Forelimb muscle (tissue), 1 donor: ENCODE measurements around the gene PALD1. TPM values are rescaled to one million over a fixed set of nuclear protein-coding genes. Genes with fewer than 3 reads are reported as not detected.

Experiments
- DNase-seq: peaks from one replicate; pipeline ENCODE4 v3.0.0-alpha.2; 2013; ENCODE audit warnings: low read depth
- polyA plus RNA-seq: library from polyadenylated mRNA; unstranded; fragments of 120-200 nt; gene quantifications from one replicate; pipeline ENCODE4 v1.2.1, GENCODE V29; 2013; ENCODE audit not compliant: insufficient read length

Gene PALD1
- polyA plus RNA-seq, 1 donor = 15.2 TPM

GRCh38 chr10:70555371-70555770, 76.8 kb downstream of the PALD1 start:
- no peak for DNase-seq

GRCh38 chr10:70557086-70557845, 78.7 kb downstream of the PALD1 start:
- no peak for DNase-seq

- DNase-seq = no peak
Observed at GRCh38 chr10:70557876-70558275, 79.3 kb downstream of the PALD1 start.

GRCh38 chr10:70558295-70558694, 79.7 kb downstream of the PALD1 start:
- no peak for DNase-seq

GRCh38 chr10:70558871-70559810, 80.6 kb downstream of the PALD1 start:
- DNase-seq = no peak

GRCh38 chr10:70559861-70560260, 81.3 kb downstream of the PALD1 start:
- no peak for DNase-seq

DNA sequence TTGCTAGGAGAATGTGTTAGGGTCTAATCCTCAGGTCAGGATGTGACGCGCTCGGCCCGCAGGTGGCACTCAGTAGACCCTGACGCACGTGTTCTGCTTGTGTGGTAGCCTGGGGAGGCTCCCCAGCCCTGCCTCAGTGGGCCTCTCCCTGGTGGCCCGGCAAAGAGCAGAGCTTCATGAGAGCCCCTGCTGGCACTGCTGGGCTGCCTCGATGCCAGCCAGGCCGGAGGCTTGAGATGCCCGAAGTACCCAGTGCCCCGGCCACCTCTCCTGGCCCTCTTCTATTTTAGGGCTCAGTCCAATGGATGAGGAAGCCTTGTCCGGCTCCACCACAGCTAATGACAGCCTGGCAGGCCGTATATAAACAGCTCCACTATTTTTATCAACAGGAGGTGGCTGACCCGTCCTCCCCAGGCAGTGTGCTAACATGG, 82.0 kb downstream of the PALD1 start:
- no peak for DNase-seq

- no peak for DNase-seq
Observed at GRCh38 chr10:70561070-70561469, 82.5 kb downstream of the PALD1 start.

- no peak for DNase-seq
Observed at GRCh38 chr10:70561558-70561957, 83.0 kb downstream of the PALD1 start.

DNA sequence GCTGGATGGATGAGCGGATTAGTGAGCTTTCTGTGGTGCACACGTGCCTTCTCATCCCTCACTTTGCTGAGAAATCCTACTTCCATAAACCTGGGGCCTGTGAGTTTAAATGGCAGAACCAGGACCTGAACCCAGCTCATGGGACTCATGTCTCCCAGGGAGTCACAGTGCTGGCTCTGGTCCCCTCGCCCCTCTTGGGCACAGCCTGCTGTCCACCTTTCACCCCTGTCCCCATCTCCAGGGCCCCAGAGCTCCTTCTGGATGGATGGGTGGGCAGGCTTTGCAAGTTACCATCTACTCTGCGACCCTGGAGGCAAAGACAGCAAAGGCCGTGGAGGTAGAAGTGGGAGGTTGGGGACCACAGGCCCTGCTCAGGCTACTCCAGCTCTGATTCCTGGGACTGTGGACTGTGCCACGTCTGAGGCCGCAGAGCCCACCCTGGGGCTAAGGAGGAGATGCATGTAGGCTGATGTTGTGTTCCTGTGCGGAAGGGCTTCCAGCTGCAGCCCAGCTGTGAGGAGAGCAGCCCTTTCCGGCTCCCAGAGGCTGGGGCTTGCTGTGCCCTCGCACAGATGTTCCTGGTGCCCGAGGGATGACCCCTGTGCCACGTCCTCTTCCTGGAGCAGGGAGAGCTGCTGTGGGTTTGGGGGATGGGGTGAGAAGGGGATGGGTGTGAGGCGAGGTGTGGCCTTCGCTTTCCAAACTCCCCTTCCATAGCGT, 83.6 kb downstream of the PALD1 start:
- no peak for DNase-seq

- no peak for DNase-seq
Observed at GRCh38 chr10:70563230-70563629, 84.7 kb downstream of the PALD1 start.

GRCh38 chr10:70564113-70564725, 85.7 kb downstream of the PALD1 start:
- no peak for DNase-seq

- no peak for DNase-seq
Observed at GRCh38 chr10:70564901-70565351, 86.4 kb downstream of the PALD1 start.

DNA sequence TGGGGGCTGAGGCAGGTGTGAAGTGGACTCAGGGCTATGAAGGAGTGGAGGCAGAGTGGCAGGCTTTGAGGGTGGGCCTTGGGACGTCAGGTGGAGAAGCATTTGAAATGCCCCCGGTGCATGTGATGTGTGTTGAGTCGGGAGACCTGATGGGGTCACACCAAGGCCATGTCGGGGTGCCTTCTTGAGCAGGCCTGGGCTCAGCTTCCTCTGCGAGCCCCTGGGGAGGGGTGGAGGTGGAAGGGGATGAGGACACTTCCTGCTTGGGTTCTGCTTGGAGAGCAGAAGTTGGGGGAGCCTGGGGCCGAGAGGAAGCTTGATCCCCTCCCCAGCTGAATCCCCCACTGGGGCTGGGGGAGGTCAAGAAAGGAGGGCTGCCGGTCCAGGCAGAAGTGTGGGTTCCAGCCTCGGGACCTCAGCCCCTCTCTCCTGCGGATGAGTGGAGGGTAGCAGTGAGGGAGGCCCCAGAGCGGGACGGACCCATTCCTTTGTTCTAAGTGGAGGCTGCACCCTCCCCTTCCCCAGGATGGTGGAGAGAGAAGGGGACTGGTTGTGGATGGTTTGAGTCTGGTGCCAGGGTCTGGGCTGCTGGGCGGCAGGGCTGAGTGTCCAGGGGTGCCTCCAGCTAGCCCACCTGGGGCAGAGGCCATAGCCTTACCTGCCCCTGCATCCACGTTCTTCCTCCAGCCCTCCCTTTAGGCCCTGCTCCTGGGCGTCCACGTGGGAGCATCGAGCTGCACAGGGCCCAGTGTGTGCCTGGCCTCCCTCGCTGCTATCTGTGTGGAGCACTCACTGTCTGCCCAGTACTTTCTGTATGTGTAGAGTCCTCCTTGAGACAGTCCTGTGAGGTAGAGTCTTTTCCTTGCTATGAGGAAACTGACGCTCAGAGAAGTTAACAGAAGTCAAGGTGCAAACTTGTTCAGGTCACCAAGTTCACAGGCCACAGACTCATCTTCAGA, 87.3 kb downstream of the PALD1 start:
- DNase-seq = no peak

DNA sequence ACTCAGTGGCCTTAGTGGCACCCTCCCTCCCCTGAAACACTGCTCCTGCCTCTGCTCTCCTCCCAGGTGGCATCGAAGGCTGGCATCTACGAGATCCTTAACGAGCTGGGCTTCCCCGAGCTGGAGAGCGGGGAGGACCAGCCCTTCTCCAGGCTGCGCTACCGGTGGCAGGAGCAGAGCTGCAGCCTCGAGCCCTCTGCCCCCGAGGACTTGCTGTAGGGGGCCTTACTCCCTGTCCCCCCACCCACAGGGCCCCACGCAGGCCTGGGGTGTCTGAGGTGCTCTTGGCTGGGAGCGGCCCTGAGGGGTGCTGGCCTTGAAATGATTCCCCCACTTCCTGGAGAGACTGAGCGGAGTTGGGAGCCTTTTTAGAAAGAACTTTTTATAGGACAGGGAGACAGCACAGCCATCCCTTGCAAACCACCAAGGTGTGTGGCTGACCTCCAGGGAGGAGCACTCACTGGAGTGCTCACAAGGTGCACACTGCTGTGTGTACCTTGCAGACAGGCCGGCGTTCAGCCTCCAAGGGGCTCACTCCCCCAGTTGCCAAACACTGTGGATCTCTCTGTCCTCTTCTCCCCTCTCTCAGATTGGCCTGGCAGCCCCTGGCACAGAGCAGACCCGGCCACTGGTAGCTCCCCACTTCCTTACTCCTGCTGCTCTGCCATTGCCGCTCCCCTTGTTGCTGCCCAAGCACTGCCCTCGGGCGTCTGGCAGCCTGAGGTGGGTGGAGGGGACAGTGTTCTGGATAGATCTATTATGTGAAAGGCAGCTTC, 88.1 kb downstream of the PALD1 start:
- DNase-seq = no peak

GRCh38 chr10:70567603-70568002, 89.0 kb downstream of the PALD1 start:
- DNase-seq = no peak

- DNase-seq = no peak
Observed at GRCh38 chr10:70568113-70568512, 89.5 kb downstream of the PALD1 start.

- no peak for DNase-seq
Observed at GRCh38 chr10:70568781-70569495, 90.4 kb downstream of the PALD1 start.

DNA sequence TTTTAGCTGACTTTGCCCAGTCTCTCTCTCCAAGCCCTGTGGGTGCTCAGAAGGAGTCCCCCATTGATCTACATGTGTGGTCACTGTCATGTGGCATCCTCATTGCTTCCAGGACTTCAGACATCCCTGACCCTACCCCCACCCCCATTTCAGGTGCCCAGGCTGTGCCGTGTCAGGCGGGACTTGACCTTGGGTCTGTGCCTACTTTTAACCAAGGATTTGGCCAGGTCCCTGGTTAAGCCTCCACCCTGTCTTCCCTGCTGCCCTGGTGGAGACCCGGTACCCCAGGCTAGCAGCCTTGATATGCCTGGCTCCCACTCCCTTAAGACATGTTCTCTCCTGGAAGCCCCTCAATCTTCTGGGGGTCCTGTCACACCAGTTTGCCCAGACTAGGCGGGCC, 92.7 kb downstream of the PALD1 start:
- DNase-seq = no peak
